ENCODE measurements around the gene CIDEA.

Gene CIDEA

DNA sequence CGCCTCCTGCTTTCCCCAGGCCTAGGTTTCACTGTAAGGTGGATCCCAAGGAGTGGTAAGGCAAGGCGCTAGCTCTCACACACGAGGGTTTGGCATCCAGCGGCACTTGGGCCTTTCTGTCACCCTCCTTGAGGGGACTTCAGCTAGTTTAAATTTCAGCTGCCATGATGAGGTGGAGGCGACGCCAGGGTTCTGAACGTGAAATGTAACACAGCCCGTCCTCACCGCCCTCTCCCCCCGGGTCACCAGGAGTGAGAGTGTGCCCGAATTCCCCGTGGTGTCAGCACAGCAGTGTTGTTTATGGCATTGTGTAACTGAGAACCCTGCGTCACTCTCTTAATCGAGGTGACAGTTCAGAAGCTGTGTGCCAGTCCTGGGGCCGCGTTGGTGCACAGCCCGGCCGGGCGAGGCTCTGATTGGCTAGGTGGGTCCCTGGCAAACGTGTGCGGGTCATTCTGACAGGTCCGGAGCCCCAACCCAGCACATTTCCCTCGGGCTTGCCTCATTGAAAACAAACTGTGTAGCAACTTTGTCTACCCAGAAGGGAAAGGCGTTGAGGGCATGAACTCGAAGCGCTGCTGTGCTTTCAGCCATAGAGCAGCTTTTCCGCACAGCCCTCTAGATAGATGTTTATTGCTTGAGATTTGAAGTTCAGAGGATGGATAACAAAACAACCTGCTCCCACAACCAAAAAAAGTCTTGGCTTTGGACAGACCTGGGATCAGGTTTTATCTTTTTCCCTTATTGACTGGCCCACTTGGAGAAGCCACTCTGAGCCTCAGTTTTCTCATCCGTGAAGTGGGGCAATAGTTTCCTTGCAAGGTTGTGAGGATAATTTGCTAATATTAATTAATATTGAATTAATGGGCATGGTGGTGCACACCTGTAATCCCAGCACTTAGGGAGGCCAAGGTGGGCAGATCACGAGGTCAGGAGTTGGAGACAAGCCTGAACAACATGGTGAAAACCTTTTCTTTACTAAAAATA lies 4.9 kb downstream of the CIDEA start:
- DNase-seq: no peak
- in situ Hi-C loops (cut with MboI; ENCODE audit: low pct_unique_long_range_greater_than_20kb, low sequenced_read_pairs): loop anchor here (25.0 kb wide), 1 partner anchor 103 kb away; no protein-coding TSS in a partner anchor

GRCh38 chr18:12262748-12263147 lies 8.6 kb downstream of the CIDEA start:
- in situ Hi-C loops (cut with MboI; ENCODE audit: low pct_unique_long_range_greater_than_20kb, low sequenced_read_pairs): loop anchor here (25.0 kb wide), 1 partner anchor 100 kb away; no protein-coding TSS in a partner anchor
- DNase-seq: no peak

DNA sequence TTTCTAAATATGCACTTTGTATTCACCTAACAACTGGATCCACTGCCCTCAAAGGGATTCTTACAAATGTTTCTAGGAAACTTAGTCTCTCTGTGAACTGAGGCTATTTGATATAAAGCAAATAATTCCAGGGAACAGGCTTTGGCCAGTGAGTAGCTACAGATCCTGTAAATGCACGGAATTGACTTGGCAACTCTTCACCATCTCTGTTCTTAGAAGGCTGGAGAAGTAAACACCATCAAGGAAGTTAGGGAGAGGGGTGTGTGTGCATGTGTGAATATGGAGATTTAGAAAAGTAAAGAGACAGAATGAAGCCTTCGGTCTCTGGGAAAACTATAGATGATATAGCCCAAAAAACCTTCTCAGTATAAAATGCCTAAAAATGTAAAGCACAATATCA lies 10.7 kb downstream of the CIDEA start:
- DNase-seq: no peak
- in situ Hi-C loops (cut with MboI; ENCODE audit: low pct_unique_long_range_greater_than_20kb, low sequenced_read_pairs): loop anchor here (25.0 kb wide), 1 partner anchor 97 kb away; no protein-coding TSS in a partner anchor

GRCh38 chr18:12271376-12272235 lies 17.4 kb downstream of the CIDEA start:
- in situ Hi-C loops (cut with MboI; ENCODE audit: low pct_unique_long_range_greater_than_20kb, low sequenced_read_pairs): loop anchor here (25.0 kb wide), 1 partner anchor 91 kb away; no protein-coding TSS in a partner anchor
- DNase-seq: peak; percentile 86

DNA sequence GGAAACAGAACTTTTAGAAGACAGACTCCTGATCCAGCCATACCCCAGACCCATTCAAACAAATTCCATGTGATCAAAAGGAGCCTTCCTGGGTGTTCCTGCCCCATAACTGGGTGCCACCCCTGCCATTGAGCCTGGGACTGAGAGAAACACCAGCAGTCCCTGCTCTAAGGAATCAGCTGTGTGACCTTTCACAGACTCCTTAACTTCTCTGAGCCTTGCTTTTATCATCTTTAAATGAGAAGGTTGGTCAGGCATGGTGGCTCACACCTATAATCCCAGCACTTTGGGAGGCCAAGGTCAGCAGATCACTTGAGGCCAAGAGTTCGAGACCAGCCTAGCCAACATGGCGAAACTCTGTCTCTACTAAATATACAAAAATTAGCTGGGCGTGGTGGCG lies 20.6 kb downstream of the CIDEA start:
- no peak for DNase-seq
- in situ Hi-C loops (cut with MboI; ENCODE audit: low pct_unique_long_range_greater_than_20kb, low sequenced_read_pairs): loop anchor here (25.0 kb wide), 1 partner anchor 88 kb away; no protein-coding TSS in a partner anchor

DNA sequence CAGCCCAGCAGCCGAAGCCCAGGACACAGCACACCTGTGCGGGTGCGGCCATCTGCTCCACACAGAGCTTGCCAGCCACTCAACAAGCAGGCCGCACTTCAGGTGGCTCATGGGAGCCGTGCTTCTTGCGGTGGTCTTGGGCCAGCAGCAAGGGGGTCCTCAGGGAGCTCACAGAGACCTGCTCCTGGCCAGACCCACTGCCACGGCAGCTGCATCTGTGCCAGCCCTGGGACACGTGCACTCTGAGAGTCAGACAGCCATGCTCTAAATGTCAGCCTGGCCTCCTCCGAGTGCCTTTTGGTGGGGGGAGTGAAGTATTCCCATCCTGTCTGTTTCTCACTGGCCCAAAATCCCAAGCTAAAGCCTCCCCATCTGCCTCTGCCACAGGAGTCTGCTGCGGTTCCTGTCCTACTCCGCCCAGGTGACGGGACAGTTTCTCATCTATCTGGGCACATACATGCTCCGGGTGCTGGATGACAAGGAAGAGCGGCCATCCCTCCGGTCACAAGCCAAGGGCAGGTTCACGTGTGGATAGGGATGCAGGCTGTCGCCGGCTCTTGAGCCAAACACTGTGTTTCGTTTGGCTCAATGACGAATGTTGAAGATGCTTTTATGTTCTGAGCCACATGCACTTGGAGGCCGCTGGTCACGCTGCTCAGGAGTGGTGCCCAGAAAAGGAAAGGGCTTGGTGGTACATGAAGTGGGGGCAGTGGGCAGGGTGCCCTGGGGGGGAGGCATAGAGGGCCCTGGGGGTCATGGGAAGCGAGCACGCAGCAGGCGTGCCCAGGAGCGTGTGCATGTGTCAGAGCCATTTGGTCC lies 22.8 kb downstream of the CIDEA start:
- in situ Hi-C loops (cut with MboI; ENCODE audit: low pct_unique_long_range_greater_than_20kb, low sequenced_read_pairs): no loop called here
- no peak for DNase-seq

- in situ Hi-C loops (cut with MboI; ENCODE audit: low pct_unique_long_range_greater_than_20kb, low sequenced_read_pairs): no loop called here
- DNase-seq: no peak
Measured at GRCh38 chr18:12278215-12278671, 24.1 kb downstream of the CIDEA start.

DNA sequence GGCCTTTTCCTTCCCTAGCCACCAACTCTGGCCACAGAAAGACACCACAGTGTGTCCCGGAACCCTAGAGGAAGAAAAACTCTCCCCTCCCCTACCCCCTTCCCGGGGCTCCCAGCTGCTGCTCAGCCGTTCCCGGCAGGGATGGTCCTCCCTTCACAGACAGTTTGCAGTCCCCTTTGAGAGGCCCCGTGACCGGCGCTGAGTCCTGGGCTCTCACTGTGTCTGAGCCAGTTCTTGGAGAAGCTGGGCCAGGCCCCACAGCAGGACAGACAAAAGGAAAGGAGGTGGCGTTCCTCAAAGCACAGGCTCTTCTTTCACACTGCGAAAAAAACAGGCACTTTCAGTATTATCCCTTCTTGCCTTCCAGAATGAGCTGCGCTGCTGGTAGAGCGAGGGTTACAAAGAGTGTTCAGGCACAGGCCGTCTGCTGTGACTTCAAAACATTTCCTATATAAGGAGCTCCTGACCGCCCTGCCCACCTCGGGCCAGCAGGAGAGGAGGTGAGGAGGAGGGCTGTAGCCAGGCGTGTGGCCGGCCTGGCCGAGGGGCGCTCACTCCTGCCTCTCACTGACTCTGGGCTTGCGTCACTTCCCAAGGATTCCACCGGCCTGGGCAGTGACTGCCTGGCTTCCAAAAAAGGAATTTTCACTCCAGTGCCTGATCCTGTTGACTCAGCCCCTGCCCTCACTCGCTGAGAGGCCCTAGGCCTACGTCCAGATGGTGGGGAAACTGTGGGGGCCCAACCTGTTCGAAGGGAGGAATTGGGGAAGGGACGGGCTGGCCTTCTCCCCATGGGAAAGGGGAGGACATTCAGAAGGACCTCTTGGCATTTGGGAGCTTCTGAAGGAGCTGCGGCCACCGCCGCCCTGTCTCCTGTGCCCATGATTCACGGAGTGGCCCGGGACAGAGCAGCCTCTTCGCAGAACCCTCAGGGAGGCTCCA lies 24.9 kb downstream of the CIDEA start:
- no peak for DNase-seq
- in situ Hi-C loops (cut with MboI; ENCODE audit: low pct_unique_long_range_greater_than_20kb, low sequenced_read_pairs): no loop called here

DNA sequence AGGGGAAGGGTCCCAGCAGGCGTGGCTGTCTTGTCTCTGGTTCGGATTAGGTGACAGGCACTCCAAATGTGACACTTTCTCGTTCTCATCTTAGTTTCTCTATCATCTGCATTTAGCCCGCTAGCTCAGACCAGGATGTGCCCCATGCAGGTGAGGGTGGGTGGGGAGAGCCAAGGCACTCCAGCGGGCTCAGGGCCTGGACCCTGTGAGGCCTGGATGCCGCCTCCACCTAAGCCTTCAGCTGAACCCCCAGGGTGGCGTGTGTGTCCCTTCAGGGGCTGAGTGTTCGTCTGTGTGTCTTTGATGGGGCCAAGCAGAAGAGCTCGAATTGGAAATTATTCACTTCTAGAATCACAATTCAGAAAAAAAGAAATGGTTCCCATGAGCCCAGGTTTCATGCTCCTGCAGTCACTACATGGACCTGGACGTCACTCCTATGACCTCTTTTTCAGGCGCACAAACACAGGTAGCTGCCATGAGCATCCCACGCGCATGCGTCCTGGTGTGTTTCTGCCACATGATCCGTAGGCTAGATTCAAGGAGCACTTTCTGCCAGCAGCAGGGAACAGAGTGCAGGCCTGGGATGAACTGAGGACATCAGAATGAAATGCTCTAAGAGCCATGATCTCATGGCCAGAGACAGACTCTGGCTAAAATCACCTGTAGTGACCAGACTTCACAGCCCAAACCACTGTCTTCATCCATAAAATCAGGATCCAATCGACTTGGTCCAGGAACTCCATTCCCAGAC lies 25.8 kb downstream of the CIDEA start:
- in situ Hi-C loops (cut with MboI; ENCODE audit: low pct_unique_long_range_greater_than_20kb, low sequenced_read_pairs): no loop called here
- DNase-seq: no peak

GRCh38 chr18:12281861-12282260 lies 27.7 kb downstream of the CIDEA start:
- in situ Hi-C loops (cut with MboI; ENCODE audit: low pct_unique_long_range_greater_than_20kb, low sequenced_read_pairs): no loop called here
- DNase-seq: no peak

GRCh38 chr18:12282442-12283039 lies 28.4 kb downstream of the CIDEA start:
- no peak for DNase-seq
- in situ Hi-C loops (cut with MboI; ENCODE audit: low pct_unique_long_range_greater_than_20kb, low sequenced_read_pairs): no loop called here

- in situ Hi-C loops (cut with MboI; ENCODE audit: low pct_unique_long_range_greater_than_20kb, low sequenced_read_pairs): no loop called here
Measured at GRCh38 chr18:12283256-12283655, 29.1 kb downstream of the CIDEA start.

DNA sequence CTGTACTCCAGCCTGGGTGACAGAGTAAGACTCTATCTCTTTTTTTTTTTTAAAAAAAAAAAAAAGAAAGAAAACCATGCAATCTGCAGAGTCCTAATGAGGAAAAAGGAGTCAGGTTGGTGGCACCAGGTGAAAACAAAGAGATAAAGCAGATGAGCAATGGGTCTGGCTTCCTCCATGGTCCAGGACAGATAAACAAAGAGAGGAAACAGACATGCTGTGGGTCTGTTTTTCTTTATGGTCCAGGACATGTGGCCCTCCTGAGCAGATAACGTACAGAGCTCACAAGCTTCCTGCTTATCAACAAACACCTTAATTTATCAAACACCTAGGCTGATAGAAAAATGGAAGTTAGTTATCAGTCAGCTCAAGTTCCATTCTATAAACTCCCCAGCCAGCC lies 29.5 kb downstream of the CIDEA start:
- in situ Hi-C loops (cut with MboI; ENCODE audit: low pct_unique_long_range_greater_than_20kb, low sequenced_read_pairs): no loop called here
- DNase-seq: no peak

More at GRCh38 chr18:12283256-12283655, 29.1 kb downstream of the CIDEA start:
- no peak for DNase-seq

DNA sequence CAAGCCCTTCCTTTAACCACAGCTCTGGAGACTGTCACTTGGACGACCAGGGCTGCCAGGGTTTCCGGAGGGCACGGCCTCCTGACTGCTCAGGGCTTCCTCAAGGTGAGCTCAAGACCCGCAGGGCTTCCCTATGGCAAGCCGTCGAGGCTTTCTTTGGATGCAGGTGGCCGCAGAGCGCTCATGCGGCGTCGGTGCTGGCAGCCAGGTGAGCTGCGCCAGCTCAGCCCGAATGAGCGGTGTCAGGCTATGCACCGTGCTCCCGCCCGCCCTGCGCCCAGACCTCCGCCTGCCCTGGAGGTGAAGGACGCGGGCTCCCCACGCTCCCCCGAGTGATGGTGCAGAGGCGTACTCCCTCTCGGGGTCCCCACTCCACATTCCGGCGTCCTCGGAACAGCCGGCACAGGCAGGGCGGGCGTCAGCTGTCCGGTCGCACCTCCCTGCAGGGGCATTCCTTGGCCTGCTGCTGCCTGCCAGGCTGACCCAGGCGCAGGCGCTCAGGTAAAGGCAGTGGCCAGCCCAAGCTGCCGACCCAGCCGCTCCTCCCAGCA lies 33.0 kb downstream of the CIDEA start:
- in situ Hi-C loops (cut with MboI; ENCODE audit: low pct_unique_long_range_greater_than_20kb, low sequenced_read_pairs): no loop called here
- no peak for DNase-seq

DNA sequence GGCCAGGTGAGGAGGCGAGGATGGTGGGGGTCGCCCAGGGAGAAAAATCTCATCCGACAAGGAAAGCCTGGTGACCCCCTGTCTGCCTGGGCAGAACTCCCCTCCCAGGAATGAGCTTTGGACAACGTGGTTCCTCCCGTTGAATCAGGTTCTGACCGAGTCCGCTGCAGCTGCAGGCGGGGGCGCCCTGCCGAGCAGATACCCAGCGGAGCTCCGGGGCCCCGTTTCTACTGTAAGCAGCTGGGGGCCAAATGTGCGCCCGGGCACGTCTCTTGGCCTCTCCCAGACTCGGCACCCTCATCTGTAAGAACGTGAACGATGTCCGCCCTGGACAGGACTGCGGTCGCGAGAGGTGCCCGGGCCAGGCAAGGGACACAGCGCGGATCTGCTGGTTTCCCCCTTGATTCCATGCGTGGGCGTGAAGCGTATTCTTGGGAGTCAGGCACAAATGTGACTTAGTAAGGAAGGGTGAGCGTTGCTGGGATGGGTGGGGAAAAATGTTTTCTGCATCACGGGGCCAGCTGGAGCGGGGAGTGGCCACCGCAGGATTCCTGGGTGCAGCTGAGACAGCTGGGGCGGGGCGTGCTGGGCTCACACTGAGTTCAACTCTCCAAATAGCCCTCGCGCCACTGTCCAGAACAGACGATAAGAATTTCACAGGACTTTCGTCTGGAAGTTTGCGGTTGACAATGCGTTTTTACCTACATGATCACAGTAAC lies 33.7 kb downstream of the CIDEA start:
- in situ Hi-C loops (cut with MboI; ENCODE audit: low pct_unique_long_range_greater_than_20kb, low sequenced_read_pairs): no loop called here
- no peak for DNase-seq

DNA sequence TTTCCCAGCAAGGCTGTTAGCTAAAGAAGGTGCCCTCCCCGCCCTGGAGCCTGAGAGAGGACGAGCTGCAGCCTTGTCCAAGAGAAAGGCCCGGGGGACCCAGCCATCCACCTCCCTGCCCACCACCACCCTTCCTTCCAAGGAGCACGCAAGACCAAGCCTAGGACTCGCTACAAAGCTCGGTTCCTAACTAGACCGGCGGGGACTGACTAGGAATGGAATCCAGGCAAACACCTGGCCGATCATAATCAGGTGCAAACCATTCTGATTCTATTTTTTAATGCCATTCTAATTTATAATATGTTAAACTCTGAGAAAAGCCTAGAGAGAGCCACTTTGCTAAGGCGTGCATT lies 34.2 kb downstream of the CIDEA start:
- in situ Hi-C loops (cut with MboI; ENCODE audit: low pct_unique_long_range_greater_than_20kb, low sequenced_read_pairs): no loop called here
- DNase-seq: no peak

All from KBM-7 (cell line).